Islet precursor cell (in vitro differentiated cells): ENCODE results near the gene TYROBP.
A peak's percentile ranks its signal among the peaks of the same experiment; 100 is the strongest.
"Not testable (repeated sequence)": the region's sequence is repeated elsewhere in the genome, so short reads cannot be mapped to it uniquely, and the experiment has no call there.

Experiments used
- DNase-seq: peaks from one replicate; pipeline ENCODE4 v3.0.0-alpha.2; 2018

Gene TYROBP

DNA sequence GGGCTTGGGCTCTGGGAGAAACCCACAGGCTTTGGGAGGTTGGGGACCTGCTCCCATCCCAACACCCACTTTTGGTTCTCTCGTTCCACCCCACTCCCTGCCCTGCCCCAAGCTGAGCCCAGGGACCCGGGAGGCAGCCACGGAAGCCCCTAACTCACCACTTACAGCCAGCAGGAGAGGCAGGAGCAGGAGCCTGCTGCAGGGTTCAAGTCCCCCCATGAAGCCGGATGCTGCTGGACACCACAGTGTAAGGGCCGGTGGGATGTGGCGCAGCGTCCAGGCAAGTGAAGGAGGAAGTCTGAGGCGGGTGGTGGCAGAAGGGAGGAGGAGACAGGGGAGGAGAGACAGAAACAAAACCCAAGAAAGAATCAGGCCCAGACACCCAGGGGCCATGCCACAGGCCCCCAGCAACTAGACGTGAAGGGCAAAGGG is at the start of gene TYROBP:
Gene TYROBP (minus strand): TSS at position 286 of the 432 bp plus-strand sequence. CDS start 67 bp downstream, at position 219.
- no peak for DNase-seq

DNA sequence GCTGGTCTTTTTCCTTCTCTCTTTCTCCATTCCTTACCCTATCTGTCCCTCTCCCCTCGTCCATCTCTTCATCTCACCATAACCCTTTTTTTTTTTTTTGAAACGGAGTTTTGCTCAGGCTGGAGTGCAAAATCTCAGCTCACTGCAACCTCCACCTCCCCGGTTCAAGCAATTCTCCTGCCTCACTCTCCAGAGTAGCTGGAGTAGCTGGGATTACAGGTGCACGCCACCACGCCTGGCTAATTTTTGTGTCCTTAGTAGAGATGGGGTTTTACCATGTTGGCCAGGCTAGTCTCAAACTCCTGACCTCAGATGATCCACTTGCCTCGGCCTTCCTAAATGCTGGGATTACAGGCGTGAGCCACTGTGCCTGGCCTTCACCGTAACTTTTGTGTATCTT is 49.3 kb upstream of the TYROBP start:
- DNase-seq, result not testable (repeated sequence)

DNA sequence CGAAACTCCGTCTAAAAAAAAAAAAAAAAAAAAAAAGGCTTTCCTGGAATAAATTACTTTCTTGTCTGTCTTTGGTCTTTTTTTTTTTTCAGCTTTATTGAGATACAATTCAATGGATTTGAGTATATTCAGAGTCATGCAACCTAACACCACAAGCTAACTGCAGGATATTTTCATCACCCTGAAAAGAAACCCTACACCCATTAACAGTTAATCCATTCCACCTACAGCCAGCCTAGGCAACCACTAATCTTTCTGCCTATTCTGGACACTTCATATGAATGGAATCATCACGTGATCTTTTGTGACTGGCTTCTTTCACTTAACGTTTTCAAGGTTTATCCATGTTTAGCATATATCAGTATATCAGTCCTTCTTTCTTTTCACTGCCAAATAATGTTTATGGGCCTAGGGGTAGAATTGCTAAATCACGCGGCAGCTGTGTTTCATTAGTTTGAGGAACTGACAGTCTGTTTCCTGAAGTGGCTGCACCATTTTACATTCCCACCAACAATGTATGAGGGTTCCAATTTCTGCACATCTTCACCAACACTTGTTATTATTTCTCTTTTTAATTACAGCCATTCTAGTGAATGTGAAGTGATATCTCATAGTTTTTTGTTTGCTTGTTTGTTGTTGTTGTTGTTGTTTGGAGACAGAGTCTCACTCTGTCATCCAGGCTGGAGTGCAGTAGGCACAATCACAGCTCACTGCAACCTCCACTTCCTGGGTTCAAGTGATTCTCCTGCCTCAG is 48.0 kb upstream of the TYROBP start:
- DNase-seq, result no peak

DNA sequence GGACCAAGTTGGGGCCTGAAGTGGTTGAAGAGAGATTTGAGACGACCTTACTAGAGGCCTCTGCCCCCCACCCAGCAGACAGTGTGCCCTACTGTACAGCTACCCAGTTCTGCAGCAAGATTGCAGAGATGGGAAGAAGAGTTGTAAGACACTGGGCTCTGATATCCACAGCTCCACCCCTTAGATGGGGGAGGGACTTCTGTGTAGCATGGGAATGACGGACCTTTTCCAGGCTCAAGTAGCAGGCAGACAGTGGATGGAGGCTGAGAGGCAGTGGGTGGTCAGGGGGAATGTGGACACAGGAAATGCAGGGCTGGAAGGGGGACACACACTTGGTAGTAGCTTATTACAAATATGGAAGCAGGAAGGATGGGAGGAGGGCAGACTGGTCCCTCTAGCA is 41.0 kb upstream of the TYROBP start:
- DNase-seq, result no peak

DNA sequence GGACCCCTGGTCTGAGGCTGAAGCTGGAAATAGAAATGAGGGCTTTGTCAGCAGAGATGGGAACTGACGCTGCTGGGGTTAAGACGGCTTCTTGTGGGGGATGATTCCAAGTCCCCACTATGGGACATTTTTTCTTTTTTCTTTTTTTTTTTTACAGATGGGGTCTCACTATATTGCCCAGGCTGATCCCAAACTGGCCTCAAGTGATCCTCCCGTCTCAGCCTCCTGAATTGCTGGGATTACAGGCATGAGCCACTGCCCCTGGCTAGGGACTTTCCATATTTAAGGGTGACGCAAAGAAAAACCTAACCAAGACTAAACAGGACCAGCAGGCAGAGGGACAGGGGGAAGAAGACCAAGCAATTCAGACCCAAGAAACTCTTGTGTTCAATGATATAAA is 38.1 kb upstream of the TYROBP start:
- DNase-seq, result no peak

DNA sequence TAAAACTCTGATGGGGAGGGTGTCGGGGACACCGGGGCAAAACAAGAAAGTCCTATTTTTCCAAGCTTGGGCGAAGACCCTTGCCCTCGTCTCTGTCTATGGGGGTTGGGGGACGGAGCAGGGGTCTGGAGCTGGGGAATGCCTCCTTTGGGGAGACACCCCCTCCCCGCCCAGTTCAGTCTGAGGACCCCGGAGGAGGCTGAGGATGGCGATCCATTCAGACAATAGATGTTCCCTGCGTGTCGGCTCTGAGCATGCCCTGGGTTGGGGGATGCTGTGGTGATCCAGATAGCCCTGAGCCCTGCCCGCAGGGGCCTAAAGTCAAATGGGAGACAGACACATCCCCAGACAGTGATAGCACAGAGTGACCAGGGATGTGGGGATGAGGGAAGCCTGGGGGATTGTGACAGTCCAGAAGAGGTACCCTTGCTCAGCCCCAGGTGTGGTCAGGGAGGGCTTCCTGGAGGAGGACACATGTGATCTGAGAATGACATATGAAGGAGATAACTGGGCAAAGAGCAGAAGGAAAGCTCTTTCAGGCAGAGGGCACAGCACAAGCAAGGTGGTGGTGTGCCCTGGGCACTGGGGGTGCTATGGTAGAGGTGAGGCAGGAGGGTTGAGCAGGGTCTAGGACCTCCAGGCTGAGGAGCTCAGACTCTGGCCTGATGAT is 37.2 kb upstream of the TYROBP start:
- DNase-seq, result no peak

DNA sequence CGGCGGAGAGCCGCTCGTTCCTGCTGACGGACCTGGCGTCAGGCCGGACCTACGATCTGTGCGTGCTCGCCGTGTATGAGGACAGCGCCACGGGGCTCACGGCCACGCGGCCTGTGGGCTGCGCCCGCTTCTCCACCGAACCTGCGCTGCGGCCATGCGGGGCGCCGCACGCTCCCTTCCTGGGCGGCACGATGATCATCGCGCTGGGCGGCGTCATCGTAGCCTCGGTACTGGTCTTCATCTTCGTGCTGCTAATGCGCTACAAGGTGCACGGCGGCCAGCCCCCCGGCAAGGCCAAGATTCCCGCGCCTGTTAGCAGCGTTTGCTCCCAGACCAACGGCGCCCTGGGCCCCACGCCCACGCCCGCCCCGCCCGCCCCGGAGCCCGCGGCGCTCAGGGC is 36.5 kb upstream of the TYROBP start:
- DNase-seq, result no peak

DNA sequence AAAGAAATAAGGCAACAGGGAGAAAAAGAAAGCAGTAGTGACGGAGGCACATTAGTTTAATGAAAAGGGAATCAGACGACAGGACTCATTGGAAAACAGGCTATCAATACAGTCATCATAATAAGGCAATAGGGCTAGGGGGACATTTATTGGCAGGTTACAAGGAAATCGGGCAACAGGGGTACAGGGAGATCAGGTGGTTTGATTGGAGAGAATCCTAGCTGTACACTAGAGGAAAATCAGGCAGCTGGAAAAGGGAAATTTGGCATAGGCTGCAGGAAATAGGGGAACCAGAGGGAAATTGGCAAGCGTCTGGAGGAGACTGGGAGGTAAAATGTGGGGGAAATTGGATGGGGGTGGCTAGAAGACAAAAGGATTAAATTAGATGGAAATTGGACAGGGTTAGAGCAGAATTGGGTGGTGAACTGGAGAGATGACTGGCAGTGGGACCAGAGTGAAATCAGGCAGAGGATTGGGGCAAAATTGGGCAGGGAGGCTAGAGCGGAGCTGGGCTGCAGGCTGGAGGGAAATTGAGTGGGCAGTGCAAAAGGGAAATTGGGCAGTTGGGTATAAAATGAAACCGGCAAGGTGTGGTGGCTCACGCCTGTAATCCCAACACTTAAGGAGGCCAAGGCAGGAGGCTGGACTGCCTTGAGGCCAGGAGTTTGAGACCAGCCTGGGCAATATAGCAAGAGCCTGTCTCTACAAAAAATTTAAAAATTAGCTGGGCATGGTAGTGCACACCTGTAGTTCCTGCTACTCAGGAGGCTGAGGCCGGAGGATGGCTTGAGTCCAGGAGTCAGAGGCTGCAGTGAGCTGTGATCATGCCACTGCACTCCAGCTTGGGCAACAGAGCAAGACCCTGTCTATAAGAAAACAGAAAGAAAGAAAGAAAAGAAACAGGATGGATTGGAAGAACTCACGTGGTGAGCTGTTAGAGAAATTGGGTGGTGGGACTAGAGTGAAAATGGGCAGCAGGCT is 35.5 kb upstream of the TYROBP start:
- DNase-seq, result no peak

DNA sequence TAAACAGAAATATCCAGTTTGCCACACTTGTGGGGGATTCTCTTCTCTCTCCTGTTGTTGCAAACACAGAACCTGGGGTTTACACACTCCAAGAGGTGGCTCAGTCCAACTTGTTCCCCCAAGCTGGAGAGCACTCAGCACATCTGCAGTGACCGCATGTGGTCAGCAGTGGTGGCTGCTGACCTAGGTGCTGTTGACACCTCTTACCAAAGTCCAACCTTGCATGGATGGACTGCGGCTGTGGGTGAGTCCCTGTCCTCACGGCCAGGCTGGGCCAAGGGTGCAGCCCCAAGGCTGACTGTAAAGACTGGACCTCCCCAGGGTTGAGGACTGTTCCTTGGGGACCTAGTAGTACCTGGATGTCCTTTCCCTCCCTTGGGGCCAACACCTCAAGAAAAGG is 34.1 kb upstream of the TYROBP start:
- no peak for DNase-seq

DNA sequence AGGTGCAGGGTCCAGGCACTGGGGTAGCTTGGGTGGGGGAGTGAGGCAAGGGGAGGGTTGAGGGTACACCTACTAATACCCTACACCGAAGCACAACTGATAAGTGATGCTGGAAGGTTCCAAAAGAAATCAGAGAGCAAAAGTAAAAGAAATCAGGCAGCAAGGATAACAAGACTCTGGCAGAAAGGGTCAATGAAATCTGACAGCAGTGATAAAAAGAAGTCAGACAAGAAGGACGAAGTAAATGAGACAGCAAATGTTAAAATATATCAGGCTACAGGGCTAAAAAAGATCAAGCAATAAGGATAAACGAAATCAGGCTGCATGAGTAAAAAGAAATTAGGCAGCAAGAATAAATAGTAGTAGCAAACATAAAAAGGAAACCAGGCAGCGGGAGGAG is 32.7 kb upstream of the TYROBP start:
- no peak for DNase-seq

DNA sequence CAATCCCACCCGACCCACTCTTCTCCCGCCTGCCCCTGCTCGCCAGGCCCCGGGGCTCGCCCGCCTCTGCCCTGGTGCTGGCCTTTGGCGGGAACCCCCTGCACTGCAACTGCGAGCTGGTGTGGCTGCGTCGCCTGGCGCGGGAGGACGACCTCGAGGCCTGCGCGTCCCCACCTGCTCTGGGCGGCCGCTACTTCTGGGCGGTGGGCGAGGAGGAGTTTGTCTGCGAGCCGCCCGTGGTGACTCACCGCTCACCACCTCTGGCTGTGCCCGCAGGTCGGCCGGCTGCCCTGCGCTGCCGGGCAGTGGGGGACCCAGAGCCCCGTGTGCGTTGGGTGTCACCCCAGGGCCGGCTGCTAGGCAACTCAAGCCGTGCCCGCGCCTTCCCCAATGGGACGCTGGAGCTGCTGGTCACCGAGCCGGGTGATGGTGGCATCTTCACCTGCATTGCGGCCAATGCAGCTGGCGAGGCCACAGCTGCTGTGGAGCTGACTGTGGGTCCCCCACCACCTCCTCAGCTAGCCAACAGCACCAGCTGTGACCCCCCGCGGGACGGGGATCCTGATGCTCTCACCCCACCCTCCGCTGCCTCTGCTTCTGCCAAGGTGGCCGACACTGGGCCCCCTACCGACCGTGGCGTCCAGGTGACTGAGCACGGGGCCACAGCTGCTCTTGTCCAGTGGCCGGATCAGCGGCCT is 32.1 kb upstream of the TYROBP start:
- DNase-seq, result no peak

DNA sequence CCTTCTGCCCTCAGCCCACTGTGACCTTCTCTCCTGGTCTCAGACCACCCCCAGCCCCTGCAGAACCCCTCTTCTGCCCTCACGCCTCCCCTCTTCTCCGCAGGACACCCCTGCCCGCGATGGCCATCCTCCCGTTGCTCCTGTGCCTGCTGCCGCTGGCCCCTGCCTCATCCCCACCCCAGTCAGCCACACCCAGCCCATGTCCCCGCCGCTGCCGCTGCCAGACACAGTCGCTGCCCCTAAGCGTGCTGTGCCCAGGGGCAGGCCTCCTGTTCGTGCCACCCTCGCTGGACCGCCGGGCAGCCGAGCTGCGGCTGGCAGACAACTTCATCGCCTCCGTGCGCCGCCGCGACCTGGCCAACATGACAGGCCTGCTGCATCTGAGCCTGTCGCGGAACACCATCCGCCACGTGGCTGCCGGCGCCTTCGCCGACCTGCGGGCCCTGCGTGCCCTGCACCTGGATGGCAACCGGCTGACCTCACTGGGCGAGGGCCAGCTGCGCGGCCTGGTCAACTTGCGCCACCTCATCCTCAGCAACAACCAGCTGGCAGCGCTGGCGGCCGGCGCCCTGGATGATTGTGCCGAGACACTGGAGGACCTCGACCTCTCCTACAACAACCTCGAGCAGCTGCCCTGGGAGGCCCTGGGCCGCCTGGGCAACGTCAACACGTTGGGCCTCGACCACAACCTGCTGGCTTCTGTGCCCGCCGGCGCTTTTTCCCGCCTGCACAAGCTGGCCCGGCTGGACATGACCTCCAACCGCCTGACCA is 31.4 kb upstream of the TYROBP start:
- DNase-seq, result no peak

DNA sequence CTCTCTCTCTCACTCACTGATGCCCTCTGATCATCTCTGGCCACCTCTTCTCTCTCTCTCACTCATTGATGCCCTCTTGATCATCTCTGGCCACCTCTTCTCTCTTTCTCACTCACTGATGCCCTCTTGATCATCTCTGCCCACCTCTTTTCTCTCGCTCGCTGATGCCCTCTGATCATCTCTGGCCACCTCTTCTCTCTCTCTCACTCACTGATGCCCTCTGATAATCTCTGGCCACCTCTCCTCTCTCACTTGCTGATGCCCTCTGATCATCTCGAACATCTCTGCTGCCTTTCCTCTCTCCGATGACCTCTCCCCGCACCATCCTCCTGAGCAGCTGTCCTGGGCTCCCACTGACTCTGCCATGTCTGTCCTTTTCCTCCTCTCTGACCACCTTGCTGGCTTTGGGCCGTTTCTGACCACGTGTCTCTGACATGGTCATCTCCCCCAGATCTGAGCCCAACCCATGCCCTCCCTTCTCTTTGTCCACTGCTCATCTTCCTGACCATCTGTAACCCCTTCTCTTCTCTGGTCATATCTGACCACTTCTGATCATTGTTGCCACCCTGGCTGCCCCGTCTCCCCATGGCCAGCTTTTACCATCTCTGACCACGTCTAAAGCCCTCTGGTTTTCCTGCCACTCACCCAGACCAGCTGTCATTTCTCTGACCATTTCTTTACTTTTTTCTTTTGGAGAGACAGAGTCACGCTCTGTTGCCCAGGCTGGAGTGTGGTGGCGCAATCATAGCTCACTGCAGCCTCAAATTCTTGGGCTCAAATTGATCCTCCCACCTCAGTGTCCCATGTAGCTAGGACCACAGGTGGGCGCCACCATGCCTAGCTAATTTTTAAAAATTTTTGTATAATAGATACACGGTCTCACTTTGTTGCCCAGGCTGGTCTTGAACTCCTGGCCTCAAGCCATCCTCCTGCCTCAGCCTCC is 30.5 kb upstream of the TYROBP start:
- DNase-seq, result no peak

DNA sequence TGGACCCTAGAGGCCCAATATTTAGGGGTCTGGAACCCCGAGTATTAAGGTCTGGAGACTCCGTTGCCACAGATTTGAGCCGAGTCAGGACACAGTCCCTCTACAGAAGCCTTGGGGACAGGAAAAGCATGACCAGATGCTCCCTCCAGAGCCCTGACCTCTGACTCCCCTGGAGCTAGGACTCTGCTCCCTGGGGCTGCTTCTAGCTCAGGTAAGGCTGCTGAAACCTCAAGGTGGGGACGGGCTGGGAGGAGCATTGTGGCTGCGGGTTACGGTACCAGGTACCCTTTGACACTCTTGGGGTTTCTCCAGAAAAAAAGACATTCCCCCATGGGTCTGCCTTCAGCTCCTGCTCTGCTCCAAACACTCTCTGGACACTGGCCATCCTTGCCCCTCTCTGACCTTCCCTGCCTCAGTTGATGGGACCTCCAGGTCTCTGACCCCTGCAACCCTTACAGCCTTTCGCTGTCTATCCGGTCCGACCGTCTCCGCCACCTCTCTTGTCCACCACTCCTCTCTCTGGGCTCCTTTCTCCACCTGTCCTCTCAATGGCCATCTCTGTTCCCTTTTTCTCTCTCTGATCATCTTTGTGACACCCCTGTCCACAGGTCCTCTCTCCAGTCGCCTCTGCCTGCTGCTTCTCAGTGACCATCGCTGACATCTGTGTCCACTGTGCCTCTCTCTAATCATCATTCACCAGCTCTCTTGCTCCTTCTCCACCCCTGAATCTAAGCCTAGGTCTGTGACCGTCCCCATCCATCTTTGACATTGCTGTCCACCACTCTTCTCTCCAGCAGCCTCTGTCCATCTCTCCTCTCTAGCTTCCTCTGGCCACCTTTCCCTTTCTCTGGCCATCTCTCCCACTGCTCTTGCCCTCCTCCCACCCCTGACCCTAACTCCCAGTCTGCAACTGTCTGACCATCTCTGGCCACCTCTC is 29.5 kb upstream of the TYROBP start:
- no peak for DNase-seq

DNA sequence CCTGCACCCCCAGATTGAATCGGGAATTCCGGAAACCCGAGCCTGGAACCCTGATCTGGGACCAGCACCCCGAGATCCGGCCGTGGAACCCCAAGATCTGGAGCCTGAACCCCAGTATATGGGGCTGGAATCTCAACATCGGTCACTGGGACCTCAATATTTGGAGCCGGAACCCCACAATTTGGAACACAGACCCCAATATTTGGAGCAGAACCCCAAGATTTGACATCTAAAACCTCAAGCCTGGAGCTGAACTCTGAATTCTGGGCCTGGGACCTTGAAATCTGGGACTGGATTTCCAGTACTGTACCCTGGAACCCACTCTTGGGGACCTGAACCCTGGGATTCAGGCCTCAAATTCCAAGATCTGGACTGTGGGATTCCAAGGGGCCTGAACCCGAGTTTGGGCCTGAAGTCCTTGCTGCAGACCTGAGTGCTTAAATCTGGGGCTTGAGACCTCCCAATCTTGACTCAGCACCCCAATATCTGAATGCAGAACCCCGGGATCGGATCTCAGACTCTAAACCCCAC is 28.7 kb upstream of the TYROBP start:
- no peak for DNase-seq

DNA sequence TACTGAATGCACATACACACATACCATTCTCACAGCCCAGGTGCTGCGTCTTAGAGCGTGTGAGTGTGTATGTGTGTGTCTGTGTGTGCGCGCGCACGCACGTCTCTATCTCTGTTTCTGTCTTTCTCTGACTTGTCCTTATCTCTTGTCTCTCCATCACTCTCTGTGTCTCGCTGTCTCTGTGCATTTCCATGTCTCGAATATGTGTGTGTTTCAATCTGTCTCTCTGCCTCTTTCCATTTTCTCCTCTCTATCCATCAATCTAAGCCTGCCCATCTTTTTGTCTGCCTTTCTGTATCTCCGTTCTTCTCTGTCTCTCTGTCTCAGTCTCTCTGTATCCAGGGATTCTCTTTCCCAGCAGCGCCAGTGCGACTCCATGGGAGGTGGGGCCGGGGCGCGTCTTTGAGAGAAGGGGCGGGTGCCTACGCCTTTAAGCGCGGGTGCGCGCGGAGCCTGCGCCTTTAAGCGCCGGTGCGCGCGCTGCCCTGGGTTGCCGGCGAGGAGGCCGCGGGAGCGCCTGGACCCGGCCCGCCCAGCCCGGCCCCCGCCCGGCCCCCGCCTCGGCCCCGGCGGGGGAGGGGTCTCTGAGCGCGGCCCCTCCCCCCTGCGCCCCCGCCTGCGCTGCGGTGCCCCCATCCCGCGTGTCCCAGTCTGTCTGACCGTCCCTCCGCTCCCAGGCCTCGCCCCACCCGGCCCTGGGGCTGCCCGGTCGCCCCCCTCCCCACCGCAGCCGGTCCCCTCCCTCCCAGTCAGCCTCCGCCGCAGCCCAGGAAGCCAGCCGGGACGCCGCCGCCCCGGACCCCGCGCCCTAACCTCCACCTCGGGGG is 28.0 kb upstream of the TYROBP start, which contains the start of gene LRFN3:
Gene LRFN3 (plus strand): TSS at position 464 of the 827 bp plus-strand sequence. CDS start 3,052 bp downstream, outside the sequence.
- peak; percentile 86 for DNase-seq

DNA sequence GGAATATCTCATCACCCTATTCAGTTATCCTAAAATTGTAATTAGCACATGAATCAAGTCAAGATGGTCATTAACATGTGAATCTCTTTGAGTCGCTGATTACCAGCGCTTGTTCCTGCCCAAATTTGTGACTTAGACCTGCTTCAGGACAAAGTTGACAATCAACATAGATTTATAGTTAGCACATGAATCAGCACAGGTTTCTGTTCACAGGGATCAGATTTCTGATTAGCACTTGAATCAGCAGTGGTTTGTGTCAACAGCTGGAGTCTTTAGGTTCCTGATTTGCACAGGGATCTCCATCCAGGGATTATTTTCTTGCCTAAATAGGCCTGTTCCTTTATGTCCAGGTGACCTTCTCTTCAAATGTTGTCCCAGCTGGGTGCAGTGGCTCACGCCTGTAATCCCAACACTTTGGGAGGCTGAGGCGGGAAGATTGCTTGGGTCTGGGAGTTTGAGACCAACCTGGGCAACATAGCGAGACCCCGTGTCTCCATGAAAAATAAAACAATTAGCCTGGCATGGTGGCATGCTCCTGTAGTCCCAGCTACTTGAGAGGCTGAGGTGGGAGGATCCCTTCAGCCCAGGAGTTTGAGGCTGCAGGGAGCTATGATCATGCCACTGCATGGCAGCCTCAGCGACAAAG is 24.3 kb upstream of the TYROBP start:
- no peak for DNase-seq

DNA sequence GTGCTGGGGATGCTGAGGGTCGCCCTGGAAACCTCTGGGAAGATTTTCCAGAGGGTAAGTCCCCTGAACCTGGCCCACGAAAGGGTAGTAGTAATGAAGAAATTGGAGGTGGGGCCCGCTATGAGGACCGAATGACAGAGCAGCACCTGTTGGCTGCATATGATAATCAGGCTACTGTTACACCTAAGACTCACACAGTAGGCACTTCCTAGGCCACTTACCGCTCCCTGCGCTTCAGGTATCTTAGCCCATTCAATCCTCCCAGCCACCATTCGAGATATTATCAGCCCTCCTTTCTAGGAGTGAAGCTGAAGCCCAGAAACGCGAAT is 23.7 kb upstream of the TYROBP start:
- no peak for DNase-seq
